AG04449 (cell line): ENCODE data around the gene ABCD3.

ENCODE experiments used
- CTCF ChIA-PET: fragments of 350-600 bp; formaldehyde crosslinking; extraction: SDS; loops from one replicate; lab custom pipeline; 2021; ENCODE audit warnings: antibody characterized with exemption; lab: Yijun Ruan, JAX
- POLR2A ChIA-PET: fragments of 400-600, 350-600 bp; formaldehyde crosslinking; extraction: SDS; loops from one replicate; lab custom pipeline; 2020; ENCODE audit warnings: antibody characterized with exemption, inconsistent platforms; lab: Yijun Ruan, JAX
- DNase-seq: peaks from one replicate; pipeline ENCODE4 v3.0.0-alpha.2; 2010; ENCODE audit warnings: low read depth, low spot score
- H3K4me3 ChIP-seq: 2 replicates; pipeline ENCODE4 v1.5.1; 2011; ENCODE audit warnings: low read depth, mild to moderate bottlenecking, control low read depth, low read length
- CTCF ChIP-seq: IDR thresholded peaks from one replicate; pipeline ENCODE4 v1.5.1; 2011; ENCODE audit warnings: mild to moderate bottlenecking, moderate library complexity, low read length, control low read depth, inconsistent platforms; ENCODE audit not compliant: insufficient read depth; ENCODE audit errors: missing control alignments

ABCD3 gene

GRCh38 chr1:94532077-94532476 lies 113.9 kb downstream of the ABCD3 start:
- POLR2A ChIA-PET = no interaction called here
- no peak for TF ChIP-seq CTCF
- no peak for DNase-seq
- CTCF ChIA-PET = interaction anchor here (2.0 to 21.7 kb wide), 3 partner anchors 10 to 272 kb away, joined by 5 to 563 read pairs (median 18); no protein-coding TSS in a partner anchor
- H3K4me3 ChIP-seq = no peak overlapping the region

GRCh38 chr1:94535095-94535494 lies 116.9 kb downstream of the ABCD3 start:
- no peak for TF ChIP-seq CTCF
- no peak overlapping the region for H3K4me3 ChIP-seq
- no peak for DNase-seq
- CTCF ChIA-PET = interaction anchor here (0.9 to 1.1 kb wide), 4 partner anchors 14 to 270 kb away, joined by 3 to 4 read pairs (median 3); no protein-coding TSS in a partner anchor
- POLR2A ChIA-PET = no interaction called here

- CTCF ChIA-PET = interaction anchor here (1.2 to 1.6 kb wide), 4 partner anchors 9 to 270 kb away, joined by 3 to 6 read pairs (median 4); no protein-coding TSS in a partner anchor
Observed at GRCh38 chr1:94535879-94536278, 117.7 kb downstream of the ABCD3 start.

GRCh38 chr1:94537254-94537653 lies 119.1 kb downstream of the ABCD3 start:
- POLR2A ChIA-PET = no interaction called here
- no peak for TF ChIP-seq CTCF
- CTCF ChIA-PET = interaction anchor here (1.1 to 3.9 kb wide), 6 partner anchors 10 to 269 kb away, joined by 3 to 24 read pairs (median 4); no protein-coding TSS in a partner anchor
- H3K4me3 ChIP-seq = no peak overlapping the region
- DNase-seq = no peak

More at GRCh38 chr1:94535879-94536278, 117.7 kb downstream of the ABCD3 start:
- no peak for TF ChIP-seq CTCF
- DNase-seq = no peak
- H3K4me3 ChIP-seq = no peak overlapping the region
- POLR2A ChIA-PET = no interaction called here

- peak overlapping the region; percentile 23 for H3K4me3 ChIP-seq
- ChIA-PET POLR2A (no interaction called here), CTCF (interaction anchor here (1.1 to 3.9 kb wide), 4 partner anchors 9 to 267 kb away, joined by 3 to 24 read pairs (median 9); no protein-coding TSS in a partner anchor)
- no peak for TF ChIP-seq CTCF
- no peak for DNase-seq
Observed at GRCh38 chr1:94538243-94538827, 120.1 kb downstream of the ABCD3 start.

- no peak for TF ChIP-seq CTCF
- CTCF ChIA-PET = interaction anchor here (1.0 to 3.9 kb wide), 7 partner anchors 10 to 266 kb away, joined by 3 to 24 read pairs (median 9); no protein-coding TSS in a partner anchor
- no peak for DNase-seq
- peak overlapping the region; percentile 66 for H3K4me3 ChIP-seq
- POLR2A ChIA-PET = no interaction called here
Observed at GRCh38 chr1:94539496-94539895, 121.3 kb downstream of the ABCD3 start.
